Fibroblast of pulmonary artery (primary cell): ENCODE data around the gene BLOC1S1.
A peak's percentile ranks its signal among the peaks of the same experiment; 100 is the strongest.

ENCODE experiments used
- DNase-seq: peaks from one replicate; pipeline ENCODE4 v3.0.0-alpha.2; 2010; ENCODE audit warnings: low read depth
- H3K4me3 ChIP-seq: replicated peaks from 2 replicates; pipeline ENCODE4 v1.5.1; 2011; ENCODE audit warnings: low read depth, mild to moderate bottlenecking, control low read depth, low read length, moderate library complexity
- CTCF ChIP-seq: IDR thresholded peaks from 2 replicates; pipeline ENCODE4 v1.5.1; 2011; ENCODE audit warnings: mild to moderate bottlenecking, control low read depth, low read length, inconsistent platforms; ENCODE audit errors: missing control alignments

BLOC1S1 gene

GRCh38 chr12:55741931-55742680 is 26.3 kb downstream of the BLOC1S1 start:
- no peak for DNase-seq
- TF ChIP-seq CTCF: no peak
- peak overlapping the region; percentile 46 for H3K4me3 ChIP-seq

GRCh38 chr12:55742719-55743405 is 27.0 kb downstream of the BLOC1S1 start, which contains the start of gene GDF11:
TSS of gene GDF11 (plus strand) at chr12:55743122. CDS start at chr12:55743317, 195 bp downstream.
- no peak for TF ChIP-seq CTCF
- H3K4me3 ChIP-seq: peak within 1 kb of the TSS; percentile 69
- peak; percentile 75 for DNase-seq

- peak; percentile 5 for TF ChIP-seq CTCF
- peak; percentile 74 for DNase-seq
- H3K4me3 ChIP-seq: peak overlapping the region; percentile 69
Observed at GRCh38 chr12:55743406-55744339, 27.8 kb downstream of the BLOC1S1 start.

- H3K4me3 ChIP-seq: peak overlapping the region; percentile 69
- TF ChIP-seq CTCF: no peak
- no peak for DNase-seq
Observed at GRCh38 chr12:55744340-55745030, 28.6 kb downstream of the BLOC1S1 start.

GRCh38 chr12:55745361-55746173 is 29.7 kb downstream of the BLOC1S1 start:
- peak; percentile 50 for DNase-seq
- peak overlapping the region; percentile 30 for H3K4me3 ChIP-seq
- TF ChIP-seq CTCF: no peak
